Mesendoderm (in vitro differentiated cells): ENCODE results near the gene GCNT1.

Source experiments
- DNase-seq: peaks from one replicate; pipeline ENCODE4 v3.0.0; 2013
- H2AK5ac ChIP-seq: 2 replicates; pipeline ENCODE4 v1.6.1; 2013; ENCODE audit warnings: low read length, inconsistent platforms
- H2BK120ac ChIP-seq: 2 replicates; pipeline ENCODE4 v1.6.1; 2013; ENCODE audit warnings: low read depth, mild to moderate bottlenecking, low read length, moderate library complexity, mixed read lengths
- H2BK15ac ChIP-seq: replicated peaks from 2 replicates; pipeline ENCODE4 v1.6.1; 2013; ENCODE audit warnings: low read depth, mild to moderate bottlenecking, moderate library complexity
- H2BK5ac ChIP-seq: 2 replicates; pipeline ENCODE4 v1.6.1; 2013; ENCODE audit warnings: low read length, inconsistent platforms
- H3K18ac ChIP-seq: 2 replicates; pipeline ENCODE4 v1.6.1; 2013; ENCODE audit warnings: mild to moderate bottlenecking, low read length, mixed read lengths
- H3K23ac ChIP-seq: one replicate; pipeline ENCODE4 v1.6.1; 2013; ENCODE audit warnings: low read length
- H3K27ac ChIP-seq: 2 replicates; pipeline ENCODE4 v1.5.1; 2013; ENCODE audit warnings: low read depth, mild to moderate bottlenecking, inconsistent platforms, low read length, moderate library complexity
- H3K27me3 ChIP-seq: 2 replicates; pipeline ENCODE4 v1.6.1; 2013; ENCODE audit warnings: low read length, control low read depth, mild to moderate bottlenecking, inconsistent platforms; ENCODE audit not compliant: insufficient read depth, poor library complexity
- H3K36me3 ChIP-seq: 2 replicates; pipeline ENCODE4 v1.6.1; 2013; ENCODE audit warnings: low read length, inconsistent platforms; ENCODE audit not compliant: control insufficient read depth, insufficient read depth
- H3K4ac ChIP-seq: one replicate; pipeline ENCODE4 v1.6.1; 2013; ENCODE audit warnings: low read depth, mild to moderate bottlenecking, low read length, moderate library complexity
- H3K4me1 ChIP-seq: 2 replicates; pipeline ENCODE4 v1.6.1; 2013; ENCODE audit warnings: low read depth, low read length, inconsistent platforms; ENCODE audit not compliant: control insufficient read depth
- H3K4me2 ChIP-seq: 2 replicates; pipeline ENCODE4 v1.6.1; 2013; ENCODE audit warnings: low read length
- H3K4me3 ChIP-seq: 2 replicates; pipeline ENCODE4 v1.5.1; 2013; ENCODE audit warnings: mild to moderate bottlenecking, low read length
- H3K56ac ChIP-seq: one replicate; pipeline ENCODE4 v1.6.1; 2013; ENCODE audit warnings: low read length
- H3K79me1 ChIP-seq: 2 replicates; pipeline ENCODE4 v1.6.1; 2013; ENCODE audit warnings: low read length, inconsistent platforms
- H3K79me2 ChIP-seq: 2 replicates; pipeline ENCODE4 v1.6.1; 2013; ENCODE audit warnings: mild to moderate bottlenecking, low read length; ENCODE audit not compliant: control insufficient read depth, insufficient read depth
- H3K9ac ChIP-seq: 2 replicates; pipeline ENCODE4 v1.6.1; 2013; ENCODE audit warnings: low read length, inconsistent platforms
- H4K5ac ChIP-seq: one replicate; pipeline ENCODE4 v1.6.1; 2013; ENCODE audit warnings: low read length
- H4K8ac ChIP-seq: one replicate; pipeline ENCODE4 v1.6.1; 2013; ENCODE audit warnings: low read depth, mild to moderate bottlenecking, control low read depth, low read length, moderate library complexity
- WGBS: extraction: QIAGEN DNeasy Blood & Tissue Kit; methylation state at CpG from one replicate; pipeline ENCODE4 v1.1.7; 2013; ENCODE audit warnings: low lambda C conversion rate, missing lambda C conversion rate; ENCODE audit not compliant: insufficient coverage; ENCODE audit errors: extremely low coverage; 5-methylcytosine and 5-hydroxymethylcytosine counted together

Gene GCNT1

DNA sequence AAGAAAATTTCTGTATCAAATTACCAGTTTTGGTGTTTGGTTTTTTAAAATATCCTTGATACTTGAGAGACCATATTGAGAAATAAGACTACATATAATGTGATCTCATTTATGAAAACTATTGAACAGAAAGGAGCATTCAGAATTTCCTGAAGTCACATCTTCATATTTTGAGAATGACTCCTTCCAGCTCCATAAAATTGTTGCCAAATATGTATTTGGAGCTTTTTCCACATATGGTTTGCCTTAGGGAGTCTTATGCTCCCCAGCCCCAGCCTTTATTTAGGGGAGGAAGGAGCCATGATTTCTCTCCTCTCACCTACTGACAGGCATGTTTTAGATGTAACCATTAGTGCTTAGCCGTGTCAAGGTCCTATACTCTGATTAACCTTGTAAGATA, 51.1 kb downstream of the GCNT1 start:
- Histone ChIP-seq H3K27ac (no peak overlapping the region), H3K4me2 (no peak overlapping the region), H3K4me1 (no peaks in the 10 kb centered on the region), H4K5ac (no peak overlapping the region), H2AK5ac (no peak overlapping the region), H3K4me3 (no peak overlapping the region), H3K18ac (no peak overlapping the region), H2BK15ac (no peak overlapping the region), H3K27me3 (no peaks in the 10 kb centered on the region), H3K9ac (no peak overlapping the region), H2BK5ac (no peak overlapping the region), H3K79me1 (no peaks in the 10 kb centered on the region), H2BK120ac (no peak overlapping the region), H3K56ac (no peak overlapping the region), H4K8ac (no peak overlapping the region), H3K23ac (no peak overlapping the region), H3K4ac (no peak overlapping the region), H3K36me3 (no peaks in the 10 kb centered on the region), H3K79me2 (no peaks in the 10 kb centered on the region)
- no peak for DNase-seq
- WGBS, result no CpG with 5 or more reads among the region's 1 CpG

DNA sequence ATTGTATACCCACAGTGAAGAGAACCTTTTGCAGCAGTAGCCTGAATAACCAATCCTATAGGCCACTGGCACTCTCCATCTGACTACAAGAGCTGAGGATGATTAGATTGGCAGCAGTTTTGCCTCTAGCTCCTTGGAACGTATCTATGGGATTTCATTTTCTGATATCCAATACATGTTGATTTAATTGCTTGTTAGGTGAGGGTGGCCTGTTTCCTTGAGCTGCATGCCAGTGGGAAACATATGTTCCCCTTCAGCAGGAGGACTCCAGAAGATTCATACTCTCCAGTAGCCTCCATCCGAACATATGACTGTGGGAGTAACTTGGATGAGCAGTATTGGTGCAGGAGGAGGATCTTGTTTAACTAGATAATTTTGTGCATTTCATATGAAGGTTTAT, 51.5 kb downstream of the GCNT1 start:
- no peak overlapping the region for H4K8ac ChIP-seq

DNA sequence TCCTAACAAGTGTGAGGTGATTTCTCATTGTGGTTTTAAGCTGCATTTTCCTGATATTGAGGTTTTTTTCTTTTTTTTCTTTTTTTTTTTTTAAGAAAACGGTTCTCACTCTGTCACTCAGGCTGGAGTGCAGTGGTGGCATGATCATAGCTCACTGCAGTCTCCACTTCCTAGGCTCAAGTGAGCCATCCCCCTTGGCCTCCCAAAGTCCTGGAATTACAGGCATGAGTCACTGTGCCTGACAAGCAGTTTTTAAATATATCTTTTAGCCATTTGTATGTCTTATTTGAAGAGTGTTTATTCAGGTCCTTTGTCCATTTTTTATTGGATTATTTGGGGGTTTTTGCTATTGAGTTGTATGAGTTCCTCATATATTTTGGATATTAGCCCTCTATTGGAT, 53.8 kb downstream of the GCNT1 start:
- Histone ChIP-seq H3K79me1 (no peaks in the 10 kb centered on the region), H3K27ac (no peak overlapping the region), H3K4ac (no peak overlapping the region), H3K9ac (no peak overlapping the region), H2AK5ac (no peak overlapping the region), H3K56ac (no peak overlapping the region), H3K23ac (no peak overlapping the region), H3K4me2 (no peak overlapping the region), H3K36me3 (no peaks in the 10 kb centered on the region), H2BK15ac (no peak overlapping the region), H2BK120ac (no peak overlapping the region), H3K27me3 (no peaks in the 10 kb centered on the region), H3K4me1 (peaks cover 2% of the 10 kb centered on the region), H3K79me2 (no peaks in the 10 kb centered on the region), H2BK5ac (no peak overlapping the region), H3K4me3 (no peak overlapping the region), H4K8ac (no peak overlapping the region), H3K18ac (no peak overlapping the region), H4K5ac (no peak overlapping the region)
- WGBS, result no CpG with 5 or more reads among the region's 1 CpG
- no peak for DNase-seq

More for the DNA sequence above, 51.5 kb downstream of the GCNT1 start:
- Histone ChIP-seq H4K5ac (no peak overlapping the region), H3K79me2 (no peaks in the 10 kb centered on the region), H3K4ac (no peak overlapping the region), H2AK5ac (no peak overlapping the region), H3K23ac (no peak overlapping the region), H2BK15ac (no peak overlapping the region), H3K4me3 (no peak overlapping the region), H3K18ac (no peak overlapping the region), H3K4me2 (no peak overlapping the region), H2BK5ac (no peak overlapping the region), H3K9ac (no peak overlapping the region), H3K56ac (no peak overlapping the region), H3K36me3 (no peaks in the 10 kb centered on the region), H3K27ac (no peak overlapping the region), H2BK120ac (no peak overlapping the region), H3K4me1 (no peaks in the 10 kb centered on the region), H3K79me1 (no peaks in the 10 kb centered on the region), H3K27me3 (no peaks in the 10 kb centered on the region)
- WGBS, result no CpG with 5 or more reads among the region's 2 CpGs
- no peak for DNase-seq

DNA sequence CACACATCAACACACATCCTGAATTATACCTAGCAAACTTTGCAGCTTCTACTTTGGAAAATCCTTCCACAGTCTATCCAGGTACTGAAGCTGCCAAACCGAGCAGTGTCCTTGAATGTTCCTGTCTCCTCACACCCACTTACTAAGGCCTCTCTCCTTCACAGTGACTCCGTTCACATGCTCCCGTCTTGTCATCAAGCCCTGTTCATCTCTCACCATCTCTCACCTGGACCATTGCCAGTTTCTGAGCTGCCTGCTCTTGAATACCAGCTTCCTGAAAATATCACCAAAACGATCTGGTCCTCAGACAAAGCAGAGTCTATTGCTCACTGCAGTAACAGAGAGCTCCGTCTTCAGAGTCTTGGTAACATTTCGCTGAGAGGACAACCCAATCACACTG, 57.4 kb downstream of the GCNT1 start:
- H3K4me2 ChIP-seq, result no peak overlapping the region
- DNase-seq, result no peak
- H4K5ac ChIP-seq, result no peak overlapping the region
- no peaks in the 10 kb centered on the region for H3K79me2 ChIP-seq
- H3K27me3 ChIP-seq, result no peaks in the 10 kb centered on the region
- peaks cover 2% of the 10 kb centered on the region for H3K4me1 ChIP-seq
- H3K4me3 ChIP-seq, result no peak overlapping the region
- H2BK5ac ChIP-seq, result no peak overlapping the region
- no peak overlapping the region for H2AK5ac ChIP-seq
- WGBS, result no CpG with 5 or more reads among the region's 6 CpGs
- no peaks in the 10 kb centered on the region for H3K79me1 ChIP-seq
- H2BK120ac ChIP-seq, result no peak overlapping the region
- H3K4ac ChIP-seq, result no peak overlapping the region
- no peak overlapping the region for H3K27ac ChIP-seq
- no peak overlapping the region for H2BK15ac ChIP-seq
- no peak overlapping the region for H3K9ac ChIP-seq
- H3K23ac ChIP-seq, result no peak overlapping the region
- no peaks in the 10 kb centered on the region for H3K36me3 ChIP-seq
- H3K56ac ChIP-seq, result no peak overlapping the region
- H3K18ac ChIP-seq, result no peak overlapping the region
- H4K8ac ChIP-seq, result no peak overlapping the region

DNA sequence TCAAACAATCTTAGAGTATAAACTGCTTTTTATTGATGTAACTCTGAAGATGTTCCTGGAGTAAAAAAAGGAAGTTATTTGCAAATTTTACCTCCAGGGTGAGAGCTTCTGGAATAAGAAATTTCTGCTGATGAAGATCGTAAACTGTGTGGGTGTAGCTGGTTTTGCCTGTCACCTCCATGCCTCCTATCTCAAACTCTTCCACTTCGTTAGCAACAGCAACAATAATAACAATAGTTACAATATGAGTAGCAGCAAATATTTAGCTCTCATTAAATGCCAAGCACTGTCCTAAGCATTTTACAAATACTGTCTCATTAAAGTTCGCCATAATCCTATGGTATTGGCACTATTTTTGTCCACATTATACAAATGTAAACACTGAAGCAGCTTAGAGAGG, 57.9 kb downstream of the GCNT1 start:
- H3K56ac ChIP-seq, result no peak overlapping the region
- H3K18ac ChIP-seq, result no peak overlapping the region
- H3K27ac ChIP-seq, result no peak overlapping the region
- no peaks in the 10 kb centered on the region for H3K27me3 ChIP-seq
- H3K4me3 ChIP-seq, result no peak overlapping the region
- no peak for DNase-seq
- H3K9ac ChIP-seq, result no peak overlapping the region
- H2AK5ac ChIP-seq, result no peak overlapping the region
- no peak overlapping the region for H4K5ac ChIP-seq
- H3K79me1 ChIP-seq, result no peaks in the 10 kb centered on the region
- H3K36me3 ChIP-seq, result no peaks in the 10 kb centered on the region
- no CpG with 5 or more reads among the region's 3 CpGs for WGBS
- no peak overlapping the region for H2BK120ac ChIP-seq
- no peak overlapping the region for H2BK15ac ChIP-seq
- peaks cover 2% of the 10 kb centered on the region for H3K4me1 ChIP-seq
- no peak overlapping the region for H2BK5ac ChIP-seq
- no peak overlapping the region for H3K23ac ChIP-seq
- H3K4ac ChIP-seq, result no peak overlapping the region
- no peaks in the 10 kb centered on the region for H3K79me2 ChIP-seq
- H3K4me2 ChIP-seq, result no peak overlapping the region
- no peak overlapping the region for H4K8ac ChIP-seq

DNA sequence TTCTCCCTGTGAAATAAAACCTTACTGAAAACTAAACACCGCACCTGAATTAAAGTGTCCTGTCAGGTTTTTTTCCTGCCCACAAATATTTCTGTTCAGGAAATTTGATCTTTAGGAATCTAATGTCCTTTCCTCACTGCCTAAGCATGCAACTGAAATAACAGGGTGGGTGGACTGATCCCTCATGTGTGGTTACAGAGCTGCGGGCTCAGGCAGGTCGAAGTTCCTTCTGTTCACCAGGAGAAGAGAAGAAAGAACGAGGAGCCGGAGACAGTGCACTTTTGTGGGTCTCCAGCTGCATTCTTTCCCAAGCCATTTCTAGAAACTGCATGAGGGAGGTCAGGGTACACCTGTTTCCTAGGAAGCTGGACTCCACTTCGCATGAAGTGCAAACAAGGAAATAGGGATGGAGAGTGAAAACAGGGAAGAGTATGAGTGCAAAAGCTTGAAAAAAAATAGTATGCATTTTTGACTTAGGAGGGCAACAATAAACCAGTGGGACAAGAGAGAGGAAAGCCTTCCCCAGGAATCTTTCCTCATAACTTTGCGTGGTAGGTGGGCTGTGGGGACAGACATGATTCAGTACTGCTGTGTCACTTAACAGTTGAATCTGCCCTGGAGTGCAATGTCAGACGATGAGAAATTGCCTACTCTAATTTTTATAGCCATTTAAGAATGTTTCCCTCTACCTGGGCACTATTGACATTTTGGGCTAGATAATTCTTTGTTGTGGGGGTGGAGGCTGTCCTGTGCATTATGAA, 60.3 kb downstream of the GCNT1 start:
- Histone ChIP-seq H3K18ac (no peak overlapping the region), H3K9ac (no peak overlapping the region), H3K79me1 (no peaks in the 10 kb centered on the region), H3K36me3 (no peaks in the 10 kb centered on the region), H3K79me2 (no peaks in the 10 kb centered on the region), H2BK120ac (no peak overlapping the region), H2BK15ac (no peak overlapping the region), H3K27ac (no peak overlapping the region), H3K27me3 (no peaks in the 10 kb centered on the region), H3K56ac (no peak overlapping the region), H2AK5ac (no peak overlapping the region), H3K4me3 (no peak overlapping the region), H3K23ac (no peak overlapping the region), H3K4me2 (no peak overlapping the region), H4K8ac (no peak overlapping the region), H3K4me1 (peaks cover 2% of the 10 kb centered on the region), H2BK5ac (no peak overlapping the region), H3K4ac (no peak overlapping the region), H4K5ac (no peak overlapping the region)
- no CpG with 5 or more reads among the region's 8 CpGs for WGBS
- no peak for DNase-seq
